HG02884 (cell line): ENCODE measurements around the gene GLMN.

Experiments used
- ATAC-seq: cut with Tn5 transposase; IDR thresholded peaks from one replicate; pipeline ENCODE4 v1.9.1; 2021; ENCODE audit warnings: mild to moderate bottlenecking, moderate library complexity; ENCODE audit not compliant: unreplicated experiment

GLMN gene

GRCh38 chr1:92201973-92202372 lies 96.8 kb downstream of the GLMN start:
- no peak for ATAC-seq
